NCI-H2107 treated with DMSO at 0.1 percent for 48 hours (cell line): Measurements from ENCODE around the gene RORB.

Experiments
- DNase-seq: peaks from one replicate; lab custom pipeline; 2025; ENCODE audit not compliant: unreplicated experiment; lab: John Stamatoyannopoulos, UW

RORB gene

GRCh38 chr9:74589576-74589975, 92.4 kb downstream of the RORB start:
- no peak for DNase-seq

GRCh38 chr9:74595286-74595685, 98.2 kb downstream of the RORB start:
- peak; percentile 10 for DNase-seq

GRCh38 chr9:74598874-74599273, 101.7 kb downstream of the RORB start:
- no peak for DNase-seq

- DNase-seq = peak; percentile 34
Observed at GRCh38 chr9:74609671-74610405, 112.7 kb downstream of the RORB start.

GRCh38 chr9:74610523-74611061, 113.5 kb downstream of the RORB start:
- DNase-seq = no peak

GRCh38 chr9:74630228-74630627, 133.1 kb downstream of the RORB start:
- no peak for DNase-seq

GRCh38 chr9:74639112-74639511, 142.0 kb downstream of the RORB start:
- no peak for DNase-seq

GRCh38 chr9:74642376-74642775, 145.2 kb downstream of the RORB start:
- no peak for DNase-seq

GRCh38 chr9:74643303-74643923, 146.3 kb downstream of the RORB start:
- no peak for DNase-seq

GRCh38 chr9:74644023-74644422, 146.9 kb downstream of the RORB start:
- no peak for DNase-seq

GRCh38 chr9:74645007-74645639, 148.0 kb downstream of the RORB start:
- DNase-seq = no peak

- DNase-seq = no peak
Observed at GRCh38 chr9:74653410-74654080, 156.4 kb downstream of the RORB start.

GRCh38 chr9:74662674-74663073, 165.5 kb downstream of the RORB start:
- no peak for DNase-seq

GRCh38 chr9:74663439-74663838, 166.3 kb downstream of the RORB start:
- DNase-seq = no peak

GRCh38 chr9:74666625-74667316, 169.6 kb downstream of the RORB start:
- DNase-seq = no peak

- no peak for DNase-seq
Observed at GRCh38 chr9:74672237-74672636, 175.1 kb downstream of the RORB start.

- DNase-seq = no peak
Observed at GRCh38 chr9:74674077-74674476, 176.9 kb downstream of the RORB start.

- DNase-seq = no peak
Observed at GRCh38 chr9:74681906-74682305, 184.8 kb downstream of the RORB start.

GRCh38 chr9:74683322-74683721, 186.2 kb downstream of the RORB start:
- no peak for DNase-seq

GRCh38 chr9:74691058-74691457, 193.9 kb downstream of the RORB start:
- no peak for DNase-seq

GRCh38 chr9:74696520-74696919, 199.4 kb downstream of the RORB start:
- DNase-seq = no peak
